Type B pancreatic cell (in vitro differentiated cells): Measurements from ENCODE around the gene RBM39. TPM values are rescaled to one million over a fixed set of nuclear protein-coding genes. Genes with fewer than 3 reads are reported as not detected.
"Not testable (repeated sequence)": the region's sequence is repeated elsewhere in the genome, so short reads cannot be mapped to it uniquely, and the experiment has no call there.

Source experiments
- DNase-seq: peaks from one replicate; pipeline ENCODE4 v3.0.0; 2021; ENCODE audit warnings: mixed read lengths; ENCODE audit not compliant: unreplicated experiment; ENCODE audit errors: extremely low spot score
- H3K27ac Mint-ChIP-seq: 2 replicates; pipeline ENCODE4 v1.8.0; 2021; ENCODE audit warnings: mild to moderate bottlenecking, mixed read lengths
- H3K27me3 Mint-ChIP-seq: 2 replicates; pipeline ENCODE4 v1.8.0; 2021; ENCODE audit warnings: mixed read lengths
- H3K36me3 Mint-ChIP-seq: 2 replicates; pipeline ENCODE4 v1.8.0; 2021; ENCODE audit warnings: mixed read lengths
- H3K4me1 Mint-ChIP-seq: one replicate; pipeline ENCODE4 v1.8.0; 2021; ENCODE audit warnings: mixed read lengths; ENCODE audit not compliant: unreplicated experiment
- H3K4me3 Mint-ChIP-seq: 2 replicates; pipeline ENCODE4 v1.8.0; 2021; ENCODE audit warnings: mild to moderate bottlenecking, mixed read lengths
- H3K9me3 Mint-ChIP-seq: 2 replicates; pipeline ENCODE4 v1.8.0; 2021; ENCODE audit warnings: mixed read lengths
- CTCF ChIP-seq: fragments of 200-600 bp; sonication (generic); conservative IDR thresholded peaks from 2 replicates; pipeline ENCODE4 v1.5.0; 2021; ENCODE audit warnings: antibody characterized with exemption, mild to moderate bottlenecking
- long read RNA-seq: library from polyadenylated mRNA; unstranded; transcript quantifications from one replicate; pipeline ENCODE4 v2.0.0, GENCODE V29; 2020
- total RNA-seq: library from RNA; stranded (reverse); gene quantifications from 2 replicates; pipeline ENCODE4 v1.2.1, GENCODE V29; 2021; ENCODE audit warnings: low replicate concordance

Gene RBM39
- 361 and 398 TPM in 2 replicates for total RNA-seq
- long read RNA-seq, transcript RBM39-216 (18 exons, 2,124 nt): minor isoform, 21 of 322 reads
- long read RNA-seq, transcript RBM39-203 (17 exons, 2,831 nt): minor isoform, 66 of 322 reads
- long read RNA-seq, transcript RBM39-201 (17 exons, 2,488 nt): major isoform, 81 of 322 reads
- long read RNA-seq, transcript RBM39-206 (18 exons, 2,883 nt): minor isoform, 14 of 322 reads
- long read RNA-seq, partial matches to known transcripts: 55 of 322 reads
- long read RNA-seq, other reads (novel, unspliced or antisense): 53 of 322 reads

- peak; percentile 99 for DNase-seq
- TF ChIP-seq CTCF: peak; percentile 48
- peaks cover 30% of the 10 kb centered on the region for H3K4me1 Mint-ChIP-seq
- H3K27ac Mint-ChIP-seq: peak within 1 kb of the TSS; percentile 99
- H3K36me3 Mint-ChIP-seq: peaks cover 33% of the 10 kb centered on the region
- no peaks in the 10 kb centered on the region for H3K9me3 Mint-ChIP-seq
- peak within 1 kb of the TSS; percentile 97 for H3K4me3 Mint-ChIP-seq
- H3K27me3 Mint-ChIP-seq: peaks cover 6% of the 10 kb centered on the region
These were observed at the start of gene RBM39 for GRCh38 chr20:35741892-35742740. TSS of gene RBM39 (minus strand) at chr20:35742260. CDS start at chr20:35740874, 1,386 bp downstream.

- Mint-ChIP-seq H3K4me1 (peaks cover 8% of the 10 kb centered on the region), H3K9me3 (no peaks in the 10 kb centered on the region), H3K27me3 (no peaks in the 10 kb centered on the region), H3K27ac (no peak overlapping the region), H3K36me3 (peaks cover 11% of the 10 kb centered on the region), H3K4me3 (no peak overlapping the region)
- TF ChIP-seq CTCF: no peak
- no peak for DNase-seq
These were observed 49.8 kb upstream of the RBM39 start for GRCh38 chr20:35791821-35792220.

- H3K36me3 Mint-ChIP-seq: peaks cover 11% of the 10 kb centered on the region
- H3K4me1 Mint-ChIP-seq: peaks cover 8% of the 10 kb centered on the region
- H3K27ac Mint-ChIP-seq: no peak overlapping the region
- H3K4me3 Mint-ChIP-seq: no peak overlapping the region
- TF ChIP-seq CTCF: no peak
- no peak for DNase-seq
- no peaks in the 10 kb centered on the region for H3K9me3 Mint-ChIP-seq
- H3K27me3 Mint-ChIP-seq: no peaks in the 10 kb centered on the region
These were observed 49.0 kb upstream of the RBM39 start for GRCh38 chr20:35791097-35791496.

GRCh38 chr20:35788796-35789195 is 46.7 kb upstream of the RBM39 start:
- H3K27me3 Mint-ChIP-seq: no peaks in the 10 kb centered on the region
- H3K9me3 Mint-ChIP-seq: no peaks in the 10 kb centered on the region
- TF ChIP-seq CTCF: no peak
- peaks cover 3% of the 10 kb centered on the region for H3K4me1 Mint-ChIP-seq
- peak overlapping the region; percentile 48 for H3K27ac Mint-ChIP-seq
- H3K4me3 Mint-ChIP-seq: no peak overlapping the region
- no peak for DNase-seq
- H3K36me3 Mint-ChIP-seq: peaks cover 7% of the 10 kb centered on the region

GRCh38 chr20:35785541-35785940 is 43.5 kb upstream of the RBM39 start:
- not testable (repeated sequence) for H3K27me3 Mint-ChIP-seq, H3K4me3 Mint-ChIP-seq, H3K27ac Mint-ChIP-seq, DNase-seq, H3K4me1 Mint-ChIP-seq, H3K36me3 Mint-ChIP-seq, H3K9me3 Mint-ChIP-seq

- H3K27ac Mint-ChIP-seq, H3K4me1 Mint-ChIP-seq, DNase-seq, H3K9me3 Mint-ChIP-seq, H3K4me3 Mint-ChIP-seq, H3K27me3 Mint-ChIP-seq, H3K36me3 Mint-ChIP-seq: not testable (repeated sequence)
These were observed 41.8 kb upstream of the RBM39 start for GRCh38 chr20:35783811-35784210.
